ENCODE measurements around the gene DSCAM.

Gene DSCAM

GRCh38 chr21:40556442-40556968 is 290.5 kb downstream of the DSCAM start:
- TF ChIP-seq CREB1 (IDR thresholded peaks at IDR 0.05; ENCODE audit: low read depth) = no peak
- no peak for TF ChIP-seq REST (IDR thresholded peaks at IDR 0.05; ENCODE audit: low read depth)
- no peak for TF ChIP-seq NFIC (IDR thresholded peaks at IDR 0.05)
- TF ChIP-seq TCF12 (IDR thresholded peaks at IDR 0.05; ENCODE audit: low read depth) = no peak
- no peak for TF ChIP-seq MAX (IDR thresholded peaks at IDR 0.05)
- no peak for TF ChIP-seq ZBTB7A (IDR thresholded peaks at IDR 0.05; ENCODE audit: low read depth)
- TF ChIP-seq USF1 (IDR thresholded peaks at IDR 0.05) = no peak
- TF ChIP-seq FOXM1 (IDR thresholded peaks at IDR 0.05; ENCODE audit: borderline replicate concordance, low read depth) = no peak
- no peak for TF ChIP-seq CEBPB (IDR thresholded peaks at IDR 0.05)
- no peak for TF ChIP-seq EP300 (IDR thresholded peaks at IDR 0.05; ENCODE audit: borderline replicate concordance)
- TF ChIP-seq YY1 (IDR thresholded peaks at IDR 0.05; ENCODE audit: low read depth) = no peak
- TF ChIP-seq TAF1 (IDR thresholded peaks at IDR 0.05; ENCODE audit: low read depth) = no peak
- TF ChIP-seq RAD21 (IDR thresholded peaks at IDR 0.05; ENCODE audit: low read depth) = no peak
- no peak for TF ChIP-seq EGR1 (IDR thresholded peaks at IDR 0.05)

- TF ChIP-seq EGR1 (IDR thresholded peaks at IDR 0.05) = no peak
- TF ChIP-seq RAD21 (IDR thresholded peaks at IDR 0.05; ENCODE audit: low read depth) = no peak
- TF ChIP-seq USF1 (IDR thresholded peaks at IDR 0.05) = no peak
- TF ChIP-seq TCF12 (IDR thresholded peaks at IDR 0.05; ENCODE audit: low read depth) = no peak
- no peak for TF ChIP-seq FOXM1 (IDR thresholded peaks at IDR 0.05; ENCODE audit: borderline replicate concordance, low read depth)
- TF ChIP-seq NFIC (IDR thresholded peaks at IDR 0.05) = no peak
- TF ChIP-seq REST (IDR thresholded peaks at IDR 0.05; ENCODE audit: low read depth) = no peak
- TF ChIP-seq EP300 (IDR thresholded peaks at IDR 0.05; ENCODE audit: borderline replicate concordance) = no peak
- no peak for TF ChIP-seq YY1 (IDR thresholded peaks at IDR 0.05; ENCODE audit: low read depth)
- no peak for TF ChIP-seq MAX (IDR thresholded peaks at IDR 0.05)
- no peak for TF ChIP-seq ZBTB7A (IDR thresholded peaks at IDR 0.05; ENCODE audit: low read depth)
- TF ChIP-seq TEAD4 (IDR thresholded peaks at IDR 0.05) = no peak
- TF ChIP-seq TAF1 (IDR thresholded peaks at IDR 0.05; ENCODE audit: low read depth) = no peak
- no peak for TF ChIP-seq CEBPB (IDR thresholded peaks at IDR 0.05)
- TF ChIP-seq CREB1 (IDR thresholded peaks at IDR 0.05; ENCODE audit: low read depth) = no peak
Observed at GRCh38 chr21:40555021-40555528, 291.9 kb downstream of the DSCAM start.

GRCh38 chr21:40553781-40554180 is 293.2 kb downstream of the DSCAM start:
- TF ChIP-seq CEBPB (IDR thresholded peaks at IDR 0.05) (no peak), TCF12 (IDR thresholded peaks at IDR 0.05; ENCODE audit: low read depth) (no peak), CREB1 (IDR thresholded peaks at IDR 0.05; ENCODE audit: low read depth) (no peak), NFIC (IDR thresholded peaks at IDR 0.05) (no peak), USF1 (IDR thresholded peaks at IDR 0.05) (no peak), TAF1 (IDR thresholded peaks at IDR 0.05; ENCODE audit: low read depth) (no peak), TEAD4 (IDR thresholded peaks at IDR 0.05) (no peak), YY1 (IDR thresholded peaks at IDR 0.05; ENCODE audit: low read depth) (no peak)

GRCh38 chr21:40547906-40548513 is 298.9 kb downstream of the DSCAM start:
- TF ChIP-seq USF1 (IDR thresholded peaks at IDR 0.05) = no peak
- TF ChIP-seq EGR1 (IDR thresholded peaks at IDR 0.05) = no peak
- TF ChIP-seq REST (IDR thresholded peaks at IDR 0.05; ENCODE audit: low read depth) = no peak
- TF ChIP-seq TCF12 (IDR thresholded peaks at IDR 0.05; ENCODE audit: low read depth) = no peak

Measured in Ishikawa (cell line).